GM19468 (cell line): ENCODE measurements around the gene TSPAN18.

ENCODE experiments used
- ATAC-seq: cut with Tn5 transposase; IDR thresholded peaks from one replicate; pipeline ENCODE4 v1.9.1; 2021; ENCODE audit warnings: mild to moderate bottlenecking, moderate library complexity, moderate number of reproducible peaks; ENCODE audit not compliant: unreplicated experiment; ENCODE audit errors: extremely low read depth

TSPAN18 gene

DNA sequence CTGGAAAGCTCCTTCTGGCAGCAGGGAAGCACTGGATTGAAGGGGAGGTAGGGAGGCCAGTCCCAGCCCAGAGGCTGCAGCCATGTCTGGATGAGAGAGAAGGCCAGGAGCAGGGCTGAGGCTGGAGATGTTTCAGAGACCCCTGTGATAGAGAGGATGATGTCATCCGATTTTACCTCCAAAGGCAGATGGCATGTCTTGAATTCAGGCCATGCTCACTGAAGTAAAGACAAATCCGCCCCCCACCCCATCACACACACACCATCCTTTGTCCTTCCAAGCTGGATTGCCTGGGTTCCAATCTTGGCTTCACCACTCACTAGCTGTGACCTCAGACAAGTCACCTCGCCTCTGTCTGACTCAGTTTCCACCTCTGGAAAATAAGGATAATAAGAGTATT lies 176.8 kb downstream of the TSPAN18 start:
- ATAC-seq, result no peak

GRCh38 chr11:44904261-44905020 lies 177.7 kb downstream of the TSPAN18 start:
- no peak for ATAC-seq

DNA sequence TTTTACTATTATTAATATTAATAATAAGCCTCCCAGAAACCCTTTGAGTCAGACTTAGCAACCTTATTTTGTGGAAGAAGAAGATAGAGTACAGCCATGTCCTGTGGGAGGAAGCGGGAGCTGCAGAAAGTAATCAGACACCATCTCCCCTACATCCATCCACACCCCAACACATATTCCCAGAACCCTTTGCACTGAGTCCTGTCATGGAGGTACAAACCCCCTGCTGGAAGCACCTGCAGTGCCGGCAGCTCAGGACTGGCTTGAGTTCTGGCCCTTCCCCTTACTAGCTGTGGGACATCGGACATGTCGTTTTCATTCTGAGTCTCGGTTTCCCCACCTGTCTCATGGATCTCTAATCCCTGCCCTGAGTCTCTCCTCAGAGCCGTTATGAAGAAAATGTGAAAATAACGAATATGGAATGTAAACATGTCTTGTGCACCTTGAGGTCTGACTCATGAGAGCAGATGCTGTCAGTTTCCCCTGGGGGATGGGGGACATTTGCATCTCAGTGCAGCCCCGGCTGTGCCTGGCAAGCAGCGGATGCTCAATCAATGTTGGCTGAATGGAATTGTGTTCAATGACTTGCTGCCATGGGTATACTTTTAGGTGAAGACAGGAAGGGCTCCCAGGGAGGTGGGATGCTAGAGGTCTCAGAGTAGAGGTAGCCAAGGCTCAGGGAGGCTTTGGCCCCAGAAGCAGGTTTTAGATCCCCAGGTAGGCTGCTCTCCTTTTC lies 178.5 kb downstream of the TSPAN18 start:
- ATAC-seq, result no peak

DNA sequence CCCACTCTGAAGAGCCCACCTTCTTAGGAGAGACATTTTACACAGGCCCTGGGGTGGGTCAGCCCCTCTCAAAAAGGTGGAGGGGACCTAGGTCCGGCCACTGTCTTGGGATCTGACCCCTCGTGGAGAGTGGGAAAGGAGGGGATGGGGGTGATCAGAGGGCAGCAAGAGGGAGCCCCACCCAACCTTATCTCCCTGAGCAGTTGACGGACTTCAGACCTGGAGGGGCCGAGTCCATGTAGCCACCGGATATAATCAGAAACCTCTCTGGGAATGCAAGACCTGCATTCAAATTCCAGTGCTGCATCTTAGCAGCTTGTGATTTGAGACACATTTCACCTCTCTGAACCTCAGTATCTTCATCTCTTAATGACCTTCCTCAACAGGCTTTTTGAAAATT lies 179.9 kb downstream of the TSPAN18 start:
- ATAC-seq, result no peak

DNA sequence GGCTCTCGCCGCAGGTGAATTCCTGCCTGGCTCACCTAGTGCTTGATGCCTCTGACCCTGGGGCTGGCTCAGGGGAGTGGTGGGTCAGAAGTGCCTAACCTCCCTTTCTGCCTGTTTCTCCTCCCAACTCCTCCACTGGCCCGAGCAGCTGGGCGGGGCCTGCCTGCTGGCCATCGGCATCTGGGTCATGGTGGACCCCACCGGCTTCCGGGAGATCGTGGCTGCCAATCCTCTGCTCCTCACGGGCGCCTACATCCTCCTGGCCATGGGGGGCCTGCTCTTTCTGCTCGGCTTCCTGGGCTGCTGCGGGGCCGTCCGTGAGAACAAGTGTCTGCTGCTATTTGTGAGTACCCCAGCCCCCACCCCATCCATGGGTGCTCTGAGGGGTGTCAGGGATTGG lies 182.8 kb downstream of the TSPAN18 start:
- ATAC-seq, result no peak

GRCh38 chr11:44910591-44910990 lies 183.8 kb downstream of the TSPAN18 start:
- ATAC-seq, result no peak

DNA sequence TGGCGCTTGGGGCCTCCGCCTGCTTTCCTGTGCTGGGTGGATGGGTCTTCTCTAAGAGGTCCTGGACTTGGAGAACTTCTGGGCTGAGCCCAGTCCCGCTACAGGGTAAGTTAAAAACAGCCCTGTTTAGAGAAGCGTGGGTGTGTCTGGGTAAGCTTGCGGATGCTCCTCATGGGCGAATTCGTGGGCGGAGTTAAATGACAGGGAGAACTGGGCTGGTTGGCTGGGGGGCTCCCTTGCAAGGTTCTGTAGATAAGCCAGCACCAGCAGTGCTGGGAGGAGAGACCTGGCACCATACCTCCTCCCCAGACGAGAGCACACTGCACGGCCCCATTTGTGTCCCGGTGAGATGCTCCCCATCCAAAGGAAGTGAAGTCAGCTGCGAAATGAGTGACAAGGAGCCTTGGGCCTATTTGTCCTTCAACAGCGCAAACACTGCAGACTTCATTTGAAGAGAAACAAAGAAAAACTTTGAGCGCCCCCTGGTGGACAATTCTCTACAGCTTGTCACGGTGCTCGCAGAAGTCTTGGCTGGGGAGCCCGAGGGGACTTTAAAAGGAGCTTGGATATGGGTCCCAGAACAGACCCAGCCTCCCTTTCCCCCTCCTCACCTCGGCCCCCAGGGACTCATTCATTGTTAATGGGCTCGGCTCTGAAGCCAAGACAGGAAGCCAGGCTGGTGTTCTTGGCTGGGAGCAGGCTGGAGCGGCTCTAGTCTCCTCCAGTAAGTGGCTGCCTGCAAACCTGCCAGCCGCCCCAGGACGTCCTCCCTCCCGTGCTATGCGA lies 184.5 kb downstream of the TSPAN18 start:
- no peak for ATAC-seq

GRCh38 chr11:44912270-44912987 lies 185.7 kb downstream of the TSPAN18 start:
- ATAC-seq, result no peak

DNA sequence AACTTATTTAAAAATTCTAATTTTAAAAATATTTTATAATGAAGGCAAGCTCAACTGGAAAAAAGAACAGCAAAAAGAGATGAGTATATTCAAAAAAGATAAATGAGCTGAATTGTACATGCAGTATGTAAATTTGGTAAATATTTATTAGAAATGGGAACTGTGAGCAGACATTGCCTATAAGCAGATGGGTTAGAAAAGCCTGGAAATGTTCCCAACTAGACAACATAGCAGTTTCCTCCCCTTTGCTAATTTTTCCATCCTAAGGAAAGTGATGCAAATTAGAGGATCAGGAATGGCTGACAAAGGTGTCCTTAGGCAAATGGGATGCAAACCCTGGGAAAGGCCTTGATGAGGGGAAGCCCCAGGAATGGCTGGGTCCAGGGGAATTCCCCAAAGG lies 186.7 kb downstream of the TSPAN18 start:
- ATAC-seq, result no peak

DNA sequence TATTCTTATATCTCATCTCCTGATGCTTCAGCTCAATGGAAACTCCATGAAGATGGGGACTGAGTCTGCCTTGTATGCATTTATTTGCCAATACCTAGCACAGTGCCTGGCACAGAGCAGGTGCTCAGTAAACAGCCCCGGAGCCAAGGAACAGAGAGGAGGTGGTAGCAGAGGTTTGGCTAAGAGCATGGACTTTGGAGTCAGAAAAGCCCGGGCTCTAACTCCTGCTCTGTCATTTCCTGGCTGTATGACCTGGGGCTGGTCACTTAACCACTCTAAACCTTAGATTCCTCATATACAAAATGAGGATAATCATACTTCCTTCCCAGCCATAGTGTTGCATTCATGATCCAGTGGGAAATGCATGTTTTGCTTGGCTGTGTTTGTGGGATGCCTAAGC lies 187.3 kb downstream of the TSPAN18 start:
- no peak for ATAC-seq

GRCh38 chr11:44915004-44915403 lies 188.2 kb downstream of the TSPAN18 start:
- no peak for ATAC-seq

DNA sequence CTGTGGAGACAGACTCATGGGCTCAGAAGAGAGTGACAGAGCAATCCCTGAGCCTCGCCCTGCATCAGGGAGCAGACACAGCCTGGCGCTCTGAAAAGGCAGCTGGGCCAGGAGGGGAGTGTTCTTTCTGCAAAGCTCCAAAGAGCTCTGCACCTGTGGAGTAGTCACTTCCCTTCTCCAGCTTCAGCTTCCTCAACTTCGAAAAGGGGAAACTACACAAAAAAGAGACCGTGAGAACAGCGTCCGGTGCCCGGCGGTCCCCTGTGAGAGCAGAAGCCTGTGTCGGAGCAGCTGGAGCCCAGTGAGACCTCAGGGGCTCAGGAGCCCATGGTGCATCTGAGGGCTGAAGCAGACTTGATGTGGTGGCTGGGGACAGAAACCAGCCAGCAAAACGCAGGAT lies 188.9 kb downstream of the TSPAN18 start:
- no peak for ATAC-seq

- no peak for ATAC-seq
These were observed 189.6 kb downstream of the TSPAN18 start for GRCh38 chr11:44916331-44916730.

DNA sequence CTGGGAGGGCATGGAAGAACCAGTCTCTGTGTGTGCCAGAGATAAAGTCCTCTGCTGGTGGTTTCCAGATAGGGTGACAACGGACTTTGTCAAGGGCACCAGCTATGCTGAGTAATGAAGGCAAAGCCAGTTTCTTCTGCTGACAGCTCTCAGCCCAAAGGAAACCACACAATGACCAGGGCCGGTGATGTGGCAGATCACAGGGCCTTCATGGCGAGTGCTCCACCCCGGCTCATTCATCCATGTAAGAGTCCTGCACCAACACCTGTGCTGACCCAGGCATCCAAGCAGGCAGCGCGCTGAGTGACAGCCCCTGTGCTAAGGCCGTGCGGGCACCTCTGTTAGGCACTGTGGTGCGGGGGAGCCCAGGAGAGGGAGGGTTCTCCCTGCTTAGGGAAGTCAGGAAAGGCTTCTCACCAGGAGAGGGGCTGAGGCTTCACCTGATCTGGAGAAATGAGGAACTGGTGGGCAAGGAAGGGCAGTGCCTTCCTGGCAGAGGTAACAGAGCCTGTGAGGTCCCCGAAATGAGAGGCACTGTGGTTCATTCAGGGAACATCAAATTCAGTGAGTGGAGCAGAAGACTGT lies 190.1 kb downstream of the TSPAN18 start:
- ATAC-seq, result no peak

DNA sequence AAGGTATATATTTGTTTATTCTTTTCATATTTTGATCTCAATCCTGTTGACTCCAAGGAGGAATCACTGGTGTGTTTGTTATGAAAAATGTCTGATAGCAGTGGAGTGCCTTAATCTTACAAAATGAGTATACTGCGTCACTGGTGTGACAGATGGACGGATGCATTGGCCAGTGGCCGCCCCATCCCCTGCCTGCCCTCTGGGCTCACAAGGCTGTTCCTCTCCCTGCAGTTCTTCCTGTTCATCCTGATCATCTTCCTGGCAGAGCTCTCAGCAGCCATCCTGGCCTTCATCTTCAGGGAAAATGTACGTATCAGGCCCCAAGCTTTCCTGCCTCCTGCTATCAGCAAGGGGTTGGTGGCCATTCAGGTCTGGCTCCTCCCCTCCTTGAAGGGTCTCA lies 191.0 kb downstream of the TSPAN18 start:
- no peak for ATAC-seq

DNA sequence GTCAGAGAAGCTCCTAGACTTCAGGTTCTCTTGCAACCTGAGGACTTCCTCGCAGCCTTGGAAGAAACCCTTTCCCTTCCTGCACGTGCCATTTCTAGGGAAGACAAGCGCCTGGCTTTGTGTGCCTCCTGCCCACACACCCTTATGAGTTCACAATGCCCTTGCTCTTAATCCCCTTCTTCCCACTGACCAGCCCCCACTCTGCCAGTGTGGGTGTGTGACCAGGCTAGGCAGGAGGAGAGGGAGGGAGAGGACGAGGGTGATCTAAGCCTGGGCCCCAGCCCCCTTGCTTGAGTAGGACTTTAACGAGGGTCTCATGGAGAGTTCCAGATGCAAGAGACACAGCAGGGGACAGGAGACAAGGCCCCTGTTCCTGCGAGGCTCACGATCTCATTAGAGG lies 193.7 kb downstream of the TSPAN18 start:
- no peak for ATAC-seq

- ATAC-seq, result no peak
These were observed 196.4 kb downstream of the TSPAN18 start for GRCh38 chr11:44923115-44923514.

- no peak for ATAC-seq
These were observed 197.0 kb downstream of the TSPAN18 start for GRCh38 chr11:44923806-44924205.

GRCh38 chr11:44926036-44926435 lies 199.3 kb downstream of the TSPAN18 start:
- ATAC-seq, result no peak

GRCh38 chr11:44927174-44927661 lies 200.5 kb downstream of the TSPAN18 start:
- no peak for ATAC-seq
